SU-DHL-6 (cell line): ENCODE results near the gene GPSM1.

ENCODE experiments used
- H2AFZ ChIP-seq: fragments of 200-600 bp; sonication (generic); 2 replicates; pipeline ENCODE4 v1.6.1; 2014; ENCODE audit warnings: low read depth, mild to moderate bottlenecking, moderate library complexity, mixed read lengths, antibody characterized with exemption, low read length; ENCODE audit not compliant: severe bottlenecking
- H3F3A ChIP-seq: fragments of 200-600 bp; shearing (Covaris generic); 2 replicates; pipeline ENCODE4 v1.6.0; 2016; ENCODE audit warnings: antibody characterized with exemption, mild to moderate bottlenecking; ENCODE audit not compliant: insufficient read depth
- H3K27ac ChIP-seq: fragments of 200-600 bp; sonication (generic); 2 replicates; pipeline ENCODE4 v1.5.1; 2016; ENCODE audit warnings: low read depth, mild to moderate bottlenecking, low read length, moderate library complexity, mixed read lengths
- H3K27me3 ChIP-seq: fragments of 200-600 bp; sonication (generic), shearing (Covaris generic); 2 replicates; pipeline ENCODE4 v1.6.0; 2014; ENCODE audit warnings: mild to moderate bottlenecking, low read length
- H3K36me3 ChIP-seq: fragments of 200-600 bp; sonication (generic); 2 replicates; pipeline ENCODE4 v1.6.1; 2014; ENCODE audit warnings: mild to moderate bottlenecking, low read length, mixed read lengths
- H3K4me2 ChIP-seq: fragments of 300-600, 200-600 bp; shearing (Covaris generic), sonication (generic); 2 replicates; pipeline ENCODE4 v1.6.0; 2014; ENCODE audit warnings: low read length, low read depth, mild to moderate bottlenecking; ENCODE audit not compliant: poor library complexity, severe bottlenecking
- H3K4me3 ChIP-seq: fragments of 200-600 bp; sonication (generic); 2 replicates; pipeline ENCODE4 v1.5.1; 2014; ENCODE audit warnings: antibody characterized with exemption, low read length, mild to moderate bottlenecking, mixed read lengths; ENCODE audit not compliant: insufficient read depth, poor library complexity, severe bottlenecking
- H3K79me2 ChIP-seq: fragments of 200-600 bp; sonication (generic); 2 replicates; pipeline ENCODE4 v1.6.1; 2014; ENCODE audit warnings: mild to moderate bottlenecking, low read length, moderate library complexity; ENCODE audit not compliant: insufficient read depth
- H3K9ac ChIP-seq: fragments of 200-600 bp; sonication (generic); 2 replicates; pipeline ENCODE4 v1.7.0; 2014; ENCODE audit warnings: mild to moderate bottlenecking, low read length
- H3K9me2 ChIP-seq: fragments of 200-600 bp; sonication (generic); replicated peaks from 2 replicates; pipeline ENCODE4 v1.6.1; 2014; ENCODE audit warnings: low read length; ENCODE audit not compliant: insufficient read depth
- H3K9me3 ChIP-seq: fragments of 200-600 bp; sonication (generic); 2 replicates; pipeline ENCODE4 v1.6.1; 2014; ENCODE audit warnings: low read length, mixed read lengths; ENCODE audit not compliant: insufficient read depth
- H4K20me1 ChIP-seq: fragments of 200-600 bp; sonication (generic); 2 replicates; pipeline ENCODE4 v1.6.1; 2014; ENCODE audit warnings: low read depth, mild to moderate bottlenecking, antibody characterized with exemption, low read length, moderate library complexity, mixed read lengths
- EZH2phosphoT487 ChIP-seq: fragments of 200-600 bp; sonication (generic), shearing (Covaris generic); conservative IDR thresholded peaks from 2 replicates; pipeline ENCODE4 v1.6.1; 2018; ENCODE audit warnings: mild to moderate bottlenecking, antibody characterized with exemption, low read length, moderate library complexity, mixed read lengths
- TF ChIP-seq, protein P1 (sequence below): fragments of 200-600 bp; sonication (generic); IDR thresholded peaks from one replicate; pipeline ENCODE4 v1.5.1; 2017; ENCODE audit warnings: antibody characterized with exemption, mild to moderate bottlenecking, low read length, moderate library complexity; ENCODE audit not compliant: insufficient read depth, poor library complexity, severe bottlenecking

Gene GPSM1

DNA sequence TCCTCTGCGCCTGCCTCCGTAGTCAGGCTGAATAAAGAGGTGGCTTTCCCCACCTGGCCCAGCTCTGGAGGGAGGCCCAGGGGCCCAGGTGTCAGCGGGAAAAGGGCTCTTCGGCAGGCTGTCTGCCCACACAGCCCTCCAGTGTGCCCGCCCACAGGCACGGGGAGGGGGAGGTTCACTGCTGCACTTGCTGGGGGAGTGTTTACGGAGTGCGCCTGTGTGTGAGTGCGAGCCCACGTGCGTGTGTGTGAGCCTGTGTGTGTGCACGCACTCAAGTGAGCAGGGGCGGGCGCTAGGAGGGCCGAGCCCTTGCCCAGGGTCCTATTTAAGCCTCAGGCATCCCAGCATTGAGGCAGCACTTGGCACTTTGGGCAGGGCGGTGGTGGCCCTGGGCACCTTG is 25.3 kb downstream of the GPSM1 start:
- no peaks in the 10 kb centered on the region for H3F3A ChIP-seq
- H3K4me3 ChIP-seq: no peak overlapping the region
- no peak overlapping the region for H2AFZ ChIP-seq
- no peak overlapping the region for H3K4me2 ChIP-seq
- H3K79me2 ChIP-seq: no peaks in the 10 kb centered on the region
- TF ChIP-seq EZH2phosphoT487: no peak
- TF ChIP-seq, protein P1, sequence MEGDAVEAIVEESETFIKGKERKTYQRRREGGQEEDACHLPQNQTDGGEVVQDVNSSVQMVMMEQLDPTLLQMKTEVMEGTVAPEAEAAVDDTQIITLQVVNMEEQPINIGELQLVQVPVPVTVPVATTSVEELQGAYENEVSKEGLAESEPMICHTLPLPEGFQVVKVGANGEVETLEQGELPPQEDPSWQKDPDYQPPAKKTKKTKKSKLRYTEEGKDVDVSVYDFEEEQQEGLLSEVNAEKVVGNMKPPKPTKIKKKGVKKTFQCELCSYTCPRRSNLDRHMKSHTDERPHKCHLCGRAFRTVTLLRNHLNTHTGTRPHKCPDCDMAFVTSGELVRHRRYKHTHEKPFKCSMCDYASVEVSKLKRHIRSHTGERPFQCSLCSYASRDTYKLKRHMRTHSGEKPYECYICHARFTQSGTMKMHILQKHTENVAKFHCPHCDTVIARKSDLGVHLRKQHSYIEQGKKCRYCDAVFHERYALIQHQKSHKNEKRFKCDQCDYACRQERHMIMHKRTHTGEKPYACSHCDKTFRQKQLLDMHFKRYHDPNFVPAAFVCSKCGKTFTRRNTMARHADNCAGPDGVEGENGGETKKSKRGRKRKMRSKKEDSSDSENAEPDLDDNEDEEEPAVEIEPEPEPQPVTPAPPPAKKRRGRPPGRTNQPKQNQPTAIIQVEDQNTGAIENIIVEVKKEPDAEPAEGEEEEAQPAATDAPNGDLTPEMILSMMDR: no peak
- no peaks in the 10 kb centered on the region for H3K27me3 ChIP-seq
- H3K27ac ChIP-seq: no peak overlapping the region
- H4K20me1 ChIP-seq: no peaks in the 10 kb centered on the region
- no peaks in the 10 kb centered on the region for H3K36me3 ChIP-seq
- H3K9me2 ChIP-seq: no peaks in the 10 kb centered on the region
- no peaks in the 10 kb centered on the region for H3K9me3 ChIP-seq
- H3K9ac ChIP-seq: no peak overlapping the region

DNA sequence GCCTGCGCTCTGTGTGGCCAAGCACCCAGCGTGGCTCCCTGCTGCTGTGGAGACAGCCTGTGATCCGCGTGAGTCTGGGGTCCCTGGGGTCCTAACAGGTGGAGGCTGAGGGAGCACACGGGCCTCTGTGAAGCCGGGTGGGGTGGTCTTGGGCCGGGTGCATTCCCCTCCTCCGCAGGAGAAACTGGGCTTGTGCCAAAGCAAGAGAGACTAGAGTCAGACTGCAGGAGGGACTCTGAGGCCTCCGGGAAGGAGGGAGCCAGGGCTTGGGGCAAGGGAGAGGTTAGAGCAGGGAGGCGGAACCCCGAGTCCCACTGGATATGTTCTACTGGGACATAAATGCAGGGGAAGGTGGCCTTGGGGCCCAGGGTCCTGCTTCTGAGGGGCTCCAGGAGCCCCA is 25.7 kb downstream of the GPSM1 start:
- no peaks in the 10 kb centered on the region for H3K79me2 ChIP-seq
- no peak overlapping the region for H3K27ac ChIP-seq
- H3K9me3 ChIP-seq: no peaks in the 10 kb centered on the region
- no peaks in the 10 kb centered on the region for H3F3A ChIP-seq
- no peaks in the 10 kb centered on the region for H3K27me3 ChIP-seq
- no peak overlapping the region for H3K4me2 ChIP-seq
- H3K9me2 ChIP-seq: no peaks in the 10 kb centered on the region
- H2AFZ ChIP-seq: no peak overlapping the region
- TF ChIP-seq, protein P1: no peak
- no peak for TF ChIP-seq EZH2phosphoT487
- H4K20me1 ChIP-seq: no peaks in the 10 kb centered on the region
- no peaks in the 10 kb centered on the region for H3K36me3 ChIP-seq
- H3K9ac ChIP-seq: no peak overlapping the region
- no peak overlapping the region for H3K4me3 ChIP-seq

GRCh38 chr9:136353757-136354488 is 26.6 kb downstream of the GPSM1 start:
- TF ChIP-seq, protein P1: no peak
- TF ChIP-seq EZH2phosphoT487: no peak
- Histone ChIP-seq H3K9me2 (no peaks in the 10 kb centered on the region), H3F3A (no peaks in the 10 kb centered on the region), H3K27ac (no peak overlapping the region), H3K9ac (no peak overlapping the region), H4K20me1 (no peaks in the 10 kb centered on the region), H2AFZ (no peak overlapping the region), H3K4me2 (no peak overlapping the region), H3K79me2 (no peaks in the 10 kb centered on the region), H3K36me3 (no peaks in the 10 kb centered on the region), H3K4me3 (no peak overlapping the region), H3K9me3 (no peaks in the 10 kb centered on the region), H3K27me3 (no peaks in the 10 kb centered on the region)
